Measurements from ENCODE around the gene GALNT15. TPM values are rescaled to one million over a fixed set of nuclear protein-coding genes. Genes with fewer than 3 reads are reported as not detected.
A peak's percentile ranks its signal among the peaks of the same experiment; 100 is the strongest.

Gene GALNT15
- total RNA-seq, 2 experiments from 2014 or later = not detected

- intact Hi-C loops (cut with DNase I, micrococcal nuclease) = no loop called here
- H3K4me3 ChIP-seq (ENCODE audit: low read length) = no peak overlapping the region
- ATAC-seq (ENCODE audit: poor library complexity) (no peak), DNase-seq (no peak)
- POLR2A ChIA-PET = no interaction called here
- Mint-ChIP-seq H3K9me3 (no peaks in the 10 kb centered on the region), H3K27me3 (no peaks in the 10 kb centered on the region), H3K4me3 (no peak overlapping the region), H3K36me3 (ENCODE audit: low read depth) (no peaks in the 10 kb centered on the region), H3K27ac (no peak overlapping the region), H3K4me1 (ENCODE audit: low read depth) (no peaks in the 10 kb centered on the region)
- H3K4me1 ChIP-seq (ENCODE audit: insufficient read depth, low read length) = no peaks in the 10 kb centered on the region
- H3K36me3 ChIP-seq (ENCODE audit: insufficient read depth, low read length) = no peaks in the 10 kb centered on the region
- H3K9me3 ChIP-seq (ENCODE audit: control insufficient read depth in 1 of 2, insufficient read depth in 1 of 2, low read length in 2 of 2) = no peaks in the 10 kb centered on the region
- CTCF ChIA-PET = no interaction called here
- H3K27me3 ChIP-seq (ENCODE audit: control insufficient read depth in 1 of 2, insufficient read depth in 2 of 2, low read length in 2 of 2) = no peaks in the 10 kb centered on the region
- TF ChIP-seq CTCF (IDR thresholded peaks at IDR 0.05) = no peak
- no peak overlapping the region for H3K27ac ChIP-seq (ENCODE audit: low read depth in 1 of 2, low read length in 2 of 2)
Observed at GRCh38 chr3:16239086-16239770, 64.7 kb downstream of the GALNT15 start.

- H3K27me3 ChIP-seq (ENCODE audit: control insufficient read depth in 1 of 2, insufficient read depth in 2 of 2, low read length in 2 of 2) = no peaks in the 10 kb centered on the region
- no peak for ATAC-seq (ENCODE audit: poor library complexity)
- H3K9me3 ChIP-seq (ENCODE audit: control insufficient read depth in 1 of 2, insufficient read depth in 1 of 2, low read length in 2 of 2) = no peaks in the 10 kb centered on the region
- H3K4me3 ChIP-seq (ENCODE audit: low read length) = no peak overlapping the region
- H3K4me1 ChIP-seq (ENCODE audit: insufficient read depth, low read length) = no peaks in the 10 kb centered on the region
- no peaks in the 10 kb centered on the region for H3K27me3 Mint-ChIP-seq
- POLR2A ChIA-PET = no interaction called here
- TF ChIP-seq CTCF (IDR thresholded peaks at IDR 0.05) = no peak
- no peak overlapping the region for H3K4me3 Mint-ChIP-seq
- H3K4me1 Mint-ChIP-seq (ENCODE audit: low read depth) = no peaks in the 10 kb centered on the region
- H3K27ac Mint-ChIP-seq = no peak overlapping the region
- H3K27ac ChIP-seq (ENCODE audit: low read depth in 1 of 2, low read length in 2 of 2) = no peak overlapping the region
- no peaks in the 10 kb centered on the region for H3K9me3 Mint-ChIP-seq
- H3K36me3 ChIP-seq (ENCODE audit: insufficient read depth, low read length) = no peaks in the 10 kb centered on the region
- DNase-seq = no peak
- intact Hi-C loops (cut with DNase I, micrococcal nuclease) = no loop called here
- no peaks in the 10 kb centered on the region for H3K36me3 Mint-ChIP-seq (ENCODE audit: low read depth)
- CTCF ChIA-PET = no interaction called here
Observed at GRCh38 chr3:16239780-16240179, 65.3 kb downstream of the GALNT15 start.

- POLR2A ChIA-PET = no interaction called here
- ATAC-seq (ENCODE audit: poor library complexity) (no peak), DNase-seq (peak in 1 of 14 experiments; percentile 17)
Observed at GRCh38 chr3:16240229-16241023, 65.9 kb downstream of the GALNT15 start.

More at GRCh38 chr3:16240229-16241023, 65.9 kb downstream of the GALNT15 start:
- no peaks in the 10 kb centered on the region for H3K9me3 ChIP-seq (ENCODE audit: control insufficient read depth in 1 of 2, insufficient read depth in 1 of 2, low read length in 2 of 2)
- no peak overlapping the region for H3K4me3 ChIP-seq (ENCODE audit: low read length)
- no peak overlapping the region for H3K27ac Mint-ChIP-seq
- intact Hi-C loops (cut with DNase I, micrococcal nuclease) = no loop called here
- no peaks in the 10 kb centered on the region for H3K36me3 Mint-ChIP-seq (ENCODE audit: low read depth)
- no peaks in the 10 kb centered on the region for H3K36me3 ChIP-seq (ENCODE audit: insufficient read depth, low read length)
- H3K4me3 Mint-ChIP-seq = no peak overlapping the region
- H3K9me3 Mint-ChIP-seq = no peaks in the 10 kb centered on the region
- H3K4me1 Mint-ChIP-seq (ENCODE audit: low read depth) = no peaks in the 10 kb centered on the region
- no peaks in the 10 kb centered on the region for H3K27me3 ChIP-seq (ENCODE audit: control insufficient read depth in 1 of 2, insufficient read depth in 2 of 2, low read length in 2 of 2)
- H3K27me3 Mint-ChIP-seq = no peaks in the 10 kb centered on the region
- no peaks in the 10 kb centered on the region for H3K4me1 ChIP-seq (ENCODE audit: insufficient read depth, low read length)
- H3K27ac ChIP-seq (ENCODE audit: low read depth in 1 of 2, low read length in 2 of 2) = no peak overlapping the region
- CTCF ChIA-PET = no interaction called here
- no peak for TF ChIP-seq CTCF (IDR thresholded peaks at IDR 0.05)
